HG02610 (cell line): Measurements from ENCODE around the gene ARPC1A.
"Not testable (repeated sequence)": the region's sequence is repeated elsewhere in the genome, so short reads cannot be mapped to it uniquely, and the experiment has no call there.

Experiments
- ATAC-seq: cut with Tn5 transposase; IDR thresholded peaks from one replicate; pipeline ENCODE4 v1.9.1; 2021; ENCODE audit warnings: mild to moderate bottlenecking, moderate library complexity; ENCODE audit not compliant: unreplicated experiment

Gene ARPC1A

DNA sequence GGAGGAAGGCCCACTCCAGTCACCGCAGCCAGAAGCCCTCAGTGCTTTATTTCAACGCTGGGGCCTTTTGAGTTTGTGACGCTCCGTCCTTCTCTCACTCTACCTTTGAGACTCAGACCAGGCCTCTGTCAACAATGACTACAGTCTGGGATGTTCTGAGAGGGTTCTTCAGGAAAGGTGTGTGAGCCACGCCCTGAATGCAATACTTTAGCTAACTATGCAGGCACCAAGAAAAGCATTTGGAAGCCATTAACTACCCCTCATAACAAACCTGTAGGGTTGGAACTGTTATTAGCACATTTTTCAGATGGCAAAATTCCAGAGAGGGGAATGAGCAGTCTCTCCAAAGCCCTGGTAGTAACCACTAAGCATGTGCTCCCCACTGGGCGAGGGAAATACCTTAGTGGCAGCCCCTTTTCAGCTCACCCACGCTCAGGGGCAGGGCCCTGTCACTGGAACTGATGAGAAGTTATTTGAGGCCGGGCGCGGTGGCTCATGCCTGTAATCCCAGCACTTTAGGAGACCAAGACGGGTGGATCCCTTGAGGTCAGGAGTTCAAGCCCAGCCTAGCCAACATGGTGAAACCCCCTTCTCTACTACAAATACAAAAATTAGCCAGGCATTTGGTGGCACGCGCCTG lies 43.2 kb downstream of the ARPC1A start:
- ATAC-seq: no peak

DNA sequence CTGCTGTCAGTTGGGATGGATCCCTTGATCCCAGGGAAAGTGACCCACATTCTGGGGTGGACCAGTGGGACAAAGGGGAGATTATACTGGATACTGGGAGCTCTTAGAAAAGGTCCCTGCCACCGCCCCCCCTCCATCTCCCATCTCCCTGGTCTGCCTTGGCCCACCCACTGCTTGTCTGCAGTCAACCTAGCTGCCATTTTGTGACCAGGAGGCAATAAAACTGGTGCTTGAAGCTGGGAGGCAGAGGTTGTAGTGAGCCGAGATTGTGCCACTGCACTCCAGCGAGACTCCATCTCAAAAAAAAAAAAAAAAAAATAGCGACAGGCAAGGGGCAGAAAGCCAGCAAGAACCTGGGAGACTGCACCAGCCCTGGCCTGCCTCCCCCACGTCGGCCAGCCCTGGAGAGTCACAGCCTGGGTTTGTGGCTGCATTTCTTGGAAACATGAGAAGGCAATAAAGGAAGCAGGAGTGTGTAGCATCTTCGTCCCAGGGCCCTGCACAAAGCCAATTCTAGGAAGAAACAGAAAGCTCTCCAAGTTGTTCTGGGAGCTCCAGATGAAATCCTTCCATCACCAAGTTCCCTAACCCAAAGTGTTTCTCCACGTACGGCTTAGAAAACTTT lies 44.2 kb downstream of the ARPC1A start:
- ATAC-seq: no peak

DNA sequence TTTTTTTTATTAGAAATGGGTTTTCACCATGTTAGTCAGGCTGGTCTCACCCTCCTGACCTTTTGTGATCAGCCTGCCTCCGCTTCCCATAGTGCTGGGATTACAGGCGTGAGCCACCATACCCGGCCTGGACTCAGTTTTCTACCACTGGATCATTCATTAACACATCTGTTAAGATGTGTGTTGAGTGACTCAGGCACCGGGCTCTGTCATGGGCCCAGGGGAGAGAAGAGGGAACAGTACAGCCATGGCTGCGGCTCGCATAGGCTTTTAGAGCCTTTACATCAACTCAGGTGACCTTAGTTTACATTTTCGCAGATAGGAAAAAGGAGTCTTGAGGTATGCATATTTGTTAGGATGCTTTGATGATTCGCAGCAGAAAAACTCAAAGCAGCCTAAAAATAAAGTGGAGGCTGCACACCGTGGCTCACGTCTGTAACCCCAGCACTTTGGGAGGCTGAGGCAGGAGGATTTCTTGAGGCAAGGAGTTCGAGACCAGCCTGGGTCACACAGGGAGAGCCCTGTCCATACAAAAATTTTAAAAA lies 45.8 kb downstream of the ARPC1A start:
- ATAC-seq: no peak

DNA sequence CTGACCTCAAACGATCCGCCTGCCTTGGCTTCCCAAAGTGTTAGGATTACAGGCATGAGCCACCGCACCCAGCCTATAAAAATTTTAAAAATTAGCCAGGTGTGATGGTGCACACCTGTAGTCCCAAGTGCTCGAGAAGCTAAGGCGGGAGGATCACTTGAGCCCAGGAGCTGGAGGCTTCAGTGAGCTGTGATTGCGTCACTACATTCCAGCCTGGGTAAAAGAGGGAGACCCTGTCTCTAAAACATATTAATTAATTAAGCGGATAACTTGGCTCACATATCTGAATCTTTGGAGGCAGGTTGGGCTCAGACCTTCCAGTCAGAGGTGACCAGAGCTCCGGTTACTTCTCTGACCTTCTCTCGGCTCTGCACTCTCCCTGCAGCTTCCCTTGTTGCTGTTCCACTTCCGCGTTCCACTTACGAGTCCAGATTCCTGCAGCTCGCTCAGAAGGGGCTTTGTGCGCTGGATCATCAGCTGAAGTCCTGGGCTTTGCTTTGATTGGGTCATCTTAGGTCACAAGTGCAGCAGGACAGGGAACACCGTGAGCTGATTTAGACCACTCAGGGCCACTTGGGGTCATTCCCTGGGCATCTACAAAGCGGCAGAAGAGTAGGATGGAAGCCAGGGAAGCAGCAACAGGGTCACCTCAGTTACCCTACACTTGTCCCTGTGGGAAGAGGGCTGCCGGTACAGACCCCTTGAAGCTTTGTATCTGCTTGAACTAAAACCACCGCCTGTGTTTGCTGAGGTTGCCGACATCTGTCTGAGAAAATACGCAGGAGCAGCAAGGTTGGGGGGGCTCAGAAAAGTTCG lies 46.8 kb downstream of the ARPC1A start:
- ATAC-seq: no peak

DNA sequence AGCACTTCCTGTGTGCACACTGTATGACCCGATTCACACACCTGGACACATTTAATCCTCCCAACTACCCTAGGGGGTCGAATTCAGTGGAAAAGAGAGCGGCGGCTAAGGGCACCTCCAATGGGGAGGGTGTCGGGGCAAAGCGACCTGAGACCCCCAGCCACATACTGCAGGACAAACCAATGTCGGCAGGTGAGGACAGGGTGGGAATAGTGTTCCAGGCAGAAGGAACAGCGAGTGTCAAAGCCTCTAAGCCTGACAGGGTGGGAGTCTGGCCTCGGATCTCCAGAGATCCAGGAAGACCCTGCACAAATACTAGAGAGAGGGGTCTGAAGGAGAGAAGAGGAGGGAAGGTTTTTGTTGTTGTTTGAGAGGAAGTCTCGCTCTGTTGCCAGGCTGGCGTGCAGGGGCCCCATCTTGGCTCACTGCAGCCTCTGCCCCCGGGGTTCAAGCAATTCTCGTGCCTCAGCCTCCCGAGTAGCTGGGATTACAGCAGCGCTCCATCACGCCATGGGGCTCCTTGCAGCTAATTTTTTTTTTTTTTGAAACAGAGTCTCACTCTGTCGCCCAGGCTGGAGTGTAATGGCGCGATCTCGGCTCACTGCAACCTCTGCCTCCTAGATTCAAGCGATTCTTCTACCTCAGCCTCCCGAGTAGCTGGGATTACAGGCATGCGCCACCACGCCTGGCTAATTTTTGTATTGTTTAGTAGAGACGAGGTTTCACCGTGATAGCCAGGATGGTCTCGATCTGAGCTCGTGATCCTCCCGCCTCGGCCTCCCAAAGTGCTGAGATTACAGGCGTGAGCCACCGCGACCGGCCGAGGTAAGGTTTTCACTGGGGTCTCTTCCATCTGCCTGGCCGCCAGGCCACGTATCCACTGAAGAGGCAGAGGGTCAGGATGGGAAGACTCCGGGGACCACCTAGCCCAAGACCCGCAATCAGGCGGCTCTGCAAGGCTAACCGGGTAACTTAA lies 47.7 kb downstream of the ARPC1A start:
- no peak for ATAC-seq

DNA sequence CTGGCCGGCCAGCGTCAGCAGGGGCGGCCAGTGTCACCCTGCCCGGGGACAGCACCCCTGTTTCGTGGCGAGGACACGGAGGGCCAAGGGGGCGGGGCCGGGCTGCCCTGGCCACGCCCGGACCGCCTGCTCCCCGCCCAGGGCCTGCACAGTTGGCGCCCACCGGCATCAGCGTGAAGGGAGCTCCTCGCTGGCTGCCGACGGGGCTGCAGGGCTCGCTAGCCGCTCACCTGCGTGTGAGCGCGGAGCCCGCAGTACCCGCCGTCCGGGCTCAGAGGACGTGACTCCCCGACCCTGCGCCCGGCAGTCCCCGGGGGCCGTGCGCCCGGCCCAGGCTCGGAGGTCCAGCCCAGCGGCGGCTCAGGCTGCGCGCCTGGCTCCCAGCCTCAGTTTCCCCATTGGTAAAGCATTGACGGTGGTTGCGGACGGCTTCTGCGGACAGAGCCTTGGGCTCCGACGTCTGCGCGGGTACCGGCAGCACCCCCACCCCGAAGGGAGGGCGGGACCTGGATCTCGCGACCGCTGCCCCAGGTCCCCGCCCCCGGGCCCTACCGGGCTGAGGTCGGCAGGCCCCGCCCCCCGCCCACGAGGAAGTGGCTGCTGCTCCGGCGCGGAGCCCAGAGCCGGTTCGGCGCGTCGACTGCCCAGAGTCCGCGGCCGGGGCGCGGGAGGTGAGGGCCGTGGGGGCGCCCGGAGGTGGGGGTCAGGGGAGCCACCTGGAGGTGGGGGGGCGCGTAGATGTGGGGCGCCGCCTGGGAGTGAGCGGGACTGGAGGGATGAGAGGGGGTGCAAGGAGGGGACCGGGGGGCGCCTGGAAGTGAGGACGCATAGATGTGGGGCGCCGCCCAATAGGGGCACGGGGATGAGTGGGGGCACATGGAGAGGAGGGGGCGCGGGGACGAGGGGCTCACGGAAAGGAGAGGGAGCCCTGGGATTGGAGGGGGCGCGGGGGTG lies 48.7 kb downstream of the ARPC1A start, which contains the start of gene ARPC1B:
ARPC1B (plus strand) TSS at position 620 of the 954 bp plus-strand sequence. CDS start 10,985 bp downstream, outside the sequence.
- peak; percentile 53 for ATAC-seq

DNA sequence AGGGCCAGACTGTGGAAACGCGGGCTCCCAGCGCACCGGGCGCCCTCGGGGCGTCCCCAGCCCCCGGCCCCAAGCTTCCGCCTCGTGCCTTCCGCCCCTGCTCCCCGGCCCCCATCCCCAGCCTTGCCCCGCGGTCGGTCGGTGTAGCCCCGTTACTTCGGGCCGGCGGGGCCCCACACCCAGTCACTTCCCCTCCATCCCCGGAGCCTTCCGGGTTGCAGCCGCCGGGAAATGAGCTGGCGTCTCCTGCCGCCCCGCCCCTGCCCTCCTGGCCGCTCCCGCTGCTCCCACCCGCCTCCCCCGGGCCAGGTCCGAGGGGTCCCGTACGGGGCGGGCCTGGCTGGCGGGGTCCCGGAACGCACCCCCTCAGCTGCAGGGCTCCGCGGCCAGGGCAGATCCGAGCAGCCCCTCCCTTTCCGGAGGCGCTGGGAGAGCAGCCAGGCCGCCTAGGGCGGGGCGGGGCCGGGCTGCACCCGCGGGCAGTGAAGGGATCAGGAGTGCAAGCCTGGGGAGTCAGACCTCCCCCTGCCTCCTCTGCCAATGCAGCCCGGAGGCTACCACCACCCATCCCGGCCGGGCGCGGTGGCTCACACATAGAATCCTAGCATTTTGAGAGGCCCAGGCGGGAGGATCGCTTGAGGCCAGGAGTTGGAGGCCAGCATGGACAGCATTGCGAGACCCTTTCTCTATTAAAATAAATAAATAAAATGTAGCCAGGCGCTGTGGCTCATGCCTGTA lies 49.5 kb downstream of the ARPC1A start:
- peak; percentile 44 for ATAC-seq

DNA sequence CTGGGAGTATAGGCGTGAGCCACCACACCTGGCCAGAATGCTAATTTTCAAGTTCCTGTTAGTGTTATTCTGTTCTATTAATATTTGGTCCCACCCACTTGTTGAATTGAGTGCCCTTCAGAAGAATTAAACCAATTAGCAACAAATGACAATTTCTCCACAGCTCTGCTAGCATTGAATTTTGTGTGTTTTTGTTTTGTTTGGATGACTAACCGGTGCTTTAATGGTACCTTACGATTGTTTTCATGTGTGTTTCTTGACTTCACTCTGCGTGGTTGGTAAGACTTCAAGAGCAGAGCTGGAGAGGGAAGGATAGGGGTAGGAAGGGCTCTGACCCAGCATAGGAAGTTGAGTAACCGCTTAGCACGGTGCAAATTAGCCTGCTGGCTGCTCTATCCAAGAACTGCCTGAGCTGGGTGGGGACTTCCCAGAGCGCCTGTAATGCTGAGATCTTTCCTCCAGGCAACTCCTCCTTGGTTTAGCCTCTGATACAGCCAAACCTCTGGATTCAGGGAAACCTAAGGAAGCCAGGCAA lies 53.4 kb downstream of the ARPC1A start:
- peak; percentile 19 for ATAC-seq

DNA sequence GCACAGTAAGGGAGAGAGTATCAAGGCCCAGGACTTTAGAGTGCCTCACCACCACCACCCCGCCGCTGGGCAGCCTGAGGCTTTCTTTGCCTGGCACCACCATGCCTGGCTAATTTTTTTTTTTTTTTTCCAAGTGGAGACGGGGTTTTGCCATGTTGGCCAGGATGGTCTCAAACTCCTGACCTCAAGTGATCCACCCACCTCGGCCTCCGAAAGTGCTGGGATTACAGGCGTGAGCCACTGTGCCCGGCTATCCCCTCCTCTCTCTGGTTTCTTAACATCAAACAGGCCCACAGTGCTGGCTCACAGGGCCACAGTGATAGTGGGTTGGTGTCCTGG lies 54.0 kb downstream of the ARPC1A start:
- ATAC-seq: not testable (repeated sequence)

DNA sequence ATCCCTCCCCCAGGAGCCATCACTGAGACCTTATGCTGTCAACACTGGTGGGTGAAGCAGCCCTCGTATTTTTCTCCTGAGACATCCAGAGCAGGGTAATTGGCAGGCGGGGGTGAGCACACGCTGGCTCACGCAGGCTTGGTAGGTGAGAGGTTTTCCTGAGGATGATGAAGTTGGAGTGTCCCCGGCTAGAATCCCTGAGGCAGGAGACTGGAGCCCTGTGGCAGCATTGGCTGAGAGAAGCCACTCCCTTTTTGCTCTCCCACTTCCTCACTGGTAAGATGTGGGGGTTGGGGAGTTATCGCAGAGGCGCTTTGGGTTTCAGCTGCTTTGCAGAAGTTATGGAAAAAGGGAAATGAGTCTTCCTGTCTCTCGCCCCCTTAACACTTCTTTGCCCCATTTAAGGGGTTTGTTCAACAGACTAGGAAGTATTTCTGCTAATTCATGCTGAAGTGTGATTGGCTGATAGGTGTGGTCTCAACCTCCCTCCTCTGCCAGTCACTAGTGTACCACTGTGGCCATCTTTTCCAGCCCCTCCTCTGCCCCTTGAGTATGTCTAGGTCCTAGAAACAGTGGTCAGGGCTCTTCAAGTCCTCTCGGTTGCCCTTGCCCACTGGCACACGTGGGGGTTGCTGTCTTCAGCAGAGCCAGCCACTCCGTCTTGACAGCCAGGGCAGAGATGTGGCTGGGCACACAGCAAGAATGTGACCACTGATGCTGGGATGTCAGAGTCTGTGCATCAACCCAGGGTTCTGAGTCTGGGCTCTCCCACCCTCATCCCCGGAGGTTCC lies 54.5 kb downstream of the ARPC1A start:
- peak; percentile 33 for ATAC-seq

DNA sequence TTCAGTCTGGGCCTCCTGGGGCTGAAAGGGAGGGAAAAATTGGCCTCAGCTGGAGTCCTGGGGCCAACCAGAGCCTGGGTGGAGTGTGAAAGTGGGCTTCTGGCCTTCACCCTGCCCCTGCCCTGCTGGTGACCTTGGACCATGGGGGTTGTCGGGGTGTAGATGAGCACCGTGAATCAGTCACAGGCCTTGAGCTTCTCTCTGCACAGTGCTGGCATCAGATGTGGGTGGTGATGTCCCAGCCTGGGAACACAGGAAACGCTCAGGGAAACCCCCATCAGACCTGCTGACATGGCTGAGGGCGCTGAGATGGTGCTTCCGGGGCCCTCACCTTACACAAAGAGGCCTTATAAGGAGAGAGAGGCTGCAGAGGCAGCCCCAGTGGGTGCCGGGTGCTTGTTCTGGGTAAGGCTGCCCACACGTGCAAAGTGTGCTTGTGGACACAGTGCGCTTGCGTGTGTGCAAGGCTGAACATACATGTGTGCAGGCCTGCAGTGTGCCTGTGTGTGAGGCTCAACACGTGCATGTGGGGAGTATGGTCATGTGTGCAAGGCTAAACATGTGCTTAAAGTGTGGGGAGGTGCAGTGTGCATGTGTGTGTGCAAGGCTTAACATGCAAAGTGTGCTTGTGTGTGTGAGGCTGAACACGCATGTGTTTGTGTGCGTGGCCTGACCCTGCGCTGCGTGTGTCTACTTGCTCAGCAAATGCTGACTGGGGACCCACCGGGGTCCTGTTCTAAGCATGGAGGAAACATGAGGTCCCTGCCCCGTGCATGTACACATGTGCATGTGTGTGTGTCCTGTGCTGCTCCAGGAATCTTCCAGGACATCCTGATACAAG lies 55.3 kb downstream of the ARPC1A start:
- ATAC-seq: peak; percentile 83

DNA sequence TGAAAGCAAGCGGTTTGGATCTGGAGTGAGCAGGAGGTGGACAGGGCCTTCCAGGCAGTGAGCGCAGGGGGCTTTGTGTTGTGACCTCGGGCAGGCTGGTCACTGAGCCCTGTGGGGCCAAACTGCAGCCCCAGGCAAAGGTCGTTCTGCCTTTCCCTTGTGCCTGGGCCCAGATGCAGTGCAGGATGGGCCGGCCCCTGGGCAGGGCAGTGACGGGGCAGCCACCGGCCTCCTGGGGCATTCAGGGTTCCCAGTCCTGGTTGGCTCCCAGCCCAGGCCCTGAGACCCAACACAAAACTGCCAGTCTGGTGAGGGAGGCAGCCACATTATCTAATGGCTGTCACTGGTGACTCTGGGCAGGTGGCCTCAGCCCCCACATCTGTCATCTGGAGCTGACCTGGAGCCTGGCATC lies 56.0 kb downstream of the ARPC1A start:
- no peak for ATAC-seq

DNA sequence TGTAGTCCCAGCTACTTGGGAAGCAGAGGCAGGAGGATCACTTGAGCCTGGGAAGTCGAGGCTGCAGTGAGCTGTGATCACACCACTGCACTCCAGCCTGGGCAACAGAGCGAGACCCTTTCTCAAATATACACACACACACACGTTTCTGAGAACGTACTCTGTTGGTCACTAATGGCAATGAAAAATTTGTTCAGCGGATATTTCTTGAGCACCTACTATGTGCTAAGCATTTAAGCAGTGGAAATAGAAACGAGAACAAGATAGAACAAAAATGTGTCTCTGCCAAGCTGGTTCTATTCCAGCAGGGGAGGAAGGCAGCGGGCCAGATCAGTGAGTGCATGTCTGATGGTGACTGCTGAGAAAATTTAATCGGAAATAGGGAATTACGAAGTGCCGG lies 57.5 kb downstream of the ARPC1A start:
- ATAC-seq: no peak

DNA sequence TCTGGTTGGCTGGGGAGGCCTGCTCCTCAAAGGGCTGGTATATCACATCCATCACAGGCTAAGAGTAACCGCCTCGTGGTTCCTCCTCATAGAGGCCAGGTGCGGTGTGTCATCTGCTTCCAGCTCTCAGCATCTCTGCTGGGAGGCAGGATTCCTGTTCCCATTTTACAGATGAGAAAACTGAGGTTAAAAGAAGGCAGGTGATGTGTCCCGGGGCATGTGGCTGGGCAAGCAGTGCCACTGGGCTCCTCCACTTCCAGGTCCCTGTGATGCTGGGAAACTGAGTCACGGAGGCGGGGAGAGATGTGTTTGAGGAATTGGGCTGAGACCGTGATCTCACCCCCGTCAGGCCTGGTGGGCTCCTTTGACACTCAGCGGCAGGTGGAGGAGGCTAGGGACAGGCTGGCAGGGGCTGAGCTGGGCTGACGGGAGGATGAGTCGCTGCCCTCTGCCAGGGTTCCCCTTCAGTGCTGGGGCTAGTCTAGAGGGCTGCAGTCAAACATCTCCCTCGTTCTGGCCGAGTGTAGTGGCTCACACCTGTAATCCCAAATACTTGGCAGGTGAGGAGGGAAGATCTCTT lies 58.2 kb downstream of the ARPC1A start:
- ATAC-seq: no peak

DNA sequence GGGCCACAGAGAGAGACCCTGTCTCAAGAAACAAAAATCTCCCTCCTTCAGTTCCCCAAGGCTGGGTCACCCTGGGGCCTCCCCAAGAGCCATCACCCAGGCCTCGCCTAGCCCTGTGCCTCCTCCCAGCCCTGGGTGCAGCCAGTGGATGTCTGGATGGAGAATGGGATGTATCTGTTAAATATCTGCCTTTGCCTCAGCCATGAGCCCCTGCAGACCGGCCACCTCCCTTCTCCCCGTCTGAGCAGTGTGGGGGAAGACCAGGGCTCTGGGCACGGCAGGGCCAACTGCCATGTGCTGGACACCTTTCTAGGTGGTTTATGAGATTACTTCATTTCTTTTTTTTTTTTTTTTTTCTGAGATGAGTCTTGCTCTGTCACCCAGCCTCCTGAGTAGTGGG lies 58.8 kb downstream of the ARPC1A start:
- no peak for ATAC-seq

DNA sequence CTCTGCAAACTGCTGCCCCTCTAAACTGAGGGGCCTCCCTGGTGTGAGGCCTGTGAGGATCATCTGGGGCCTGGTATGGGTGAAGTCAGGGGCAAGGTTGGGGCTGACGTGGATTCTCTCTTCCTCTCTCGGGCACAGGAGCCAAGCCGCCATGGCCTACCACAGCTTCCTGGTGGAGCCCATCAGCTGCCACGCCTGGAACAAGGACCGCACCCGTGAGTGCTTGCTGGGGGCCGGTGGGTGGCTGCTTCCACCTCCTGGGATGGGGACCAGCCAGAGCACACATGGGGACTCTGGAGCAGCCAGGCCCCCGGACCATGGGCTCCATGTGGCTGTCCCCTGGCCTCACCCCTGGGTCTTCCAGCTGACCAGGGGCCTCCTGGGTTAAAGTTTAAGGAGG lies 59.9 kb downstream of the ARPC1A start:
- ATAC-seq: no peak
